ENCODE results near the gene ACAP1. TPM values are rescaled to one million over a fixed set of nuclear protein-coding genes. Genes with fewer than 3 reads are reported as not detected.

ACAP1 gene
- total RNA-seq, 1 donor from 2014 or later = 0.26 TPM

DNA sequence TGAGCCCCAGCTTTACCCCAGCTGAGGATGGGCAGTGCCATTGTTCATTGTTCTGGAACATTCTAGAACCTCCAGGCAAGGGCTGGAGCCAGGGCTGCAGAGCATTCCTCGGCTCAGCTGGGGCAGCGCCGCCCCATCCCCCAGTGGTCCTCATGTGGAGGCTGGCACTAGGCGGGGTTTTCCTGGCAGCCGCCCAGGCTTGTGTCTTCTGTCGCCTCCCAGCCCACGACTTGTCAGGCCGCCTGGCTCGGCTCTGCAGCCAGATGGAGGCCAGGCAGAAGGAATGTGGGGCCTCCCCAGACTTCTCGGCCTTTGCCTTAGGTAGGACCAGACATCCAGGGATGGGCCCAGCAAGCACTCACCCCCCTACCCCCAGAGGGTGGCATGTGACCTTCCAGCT is 18.7 kb downstream of the ACAP1 start, which contains the start of gene TMEM95:
TSS of gene TMEM95 (plus strand) at position 104 of the 400 bp plus-strand sequence. CDS start at position 153, 49 bp downstream.
- Histone ChIP-seq H3K4me3 (ENCODE audit: low read depth, low read length) (peak within 1 kb of the TSS; percentile 96), H3K36me3 (ENCODE audit: control insufficient read depth, insufficient read depth, low read length) (no peaks in the 10 kb centered on the region), H3K27me3 (ENCODE audit: control insufficient read depth, insufficient read depth, low read length) (no peaks in the 10 kb centered on the region)
- TF ChIP-seq, protein P1, sequence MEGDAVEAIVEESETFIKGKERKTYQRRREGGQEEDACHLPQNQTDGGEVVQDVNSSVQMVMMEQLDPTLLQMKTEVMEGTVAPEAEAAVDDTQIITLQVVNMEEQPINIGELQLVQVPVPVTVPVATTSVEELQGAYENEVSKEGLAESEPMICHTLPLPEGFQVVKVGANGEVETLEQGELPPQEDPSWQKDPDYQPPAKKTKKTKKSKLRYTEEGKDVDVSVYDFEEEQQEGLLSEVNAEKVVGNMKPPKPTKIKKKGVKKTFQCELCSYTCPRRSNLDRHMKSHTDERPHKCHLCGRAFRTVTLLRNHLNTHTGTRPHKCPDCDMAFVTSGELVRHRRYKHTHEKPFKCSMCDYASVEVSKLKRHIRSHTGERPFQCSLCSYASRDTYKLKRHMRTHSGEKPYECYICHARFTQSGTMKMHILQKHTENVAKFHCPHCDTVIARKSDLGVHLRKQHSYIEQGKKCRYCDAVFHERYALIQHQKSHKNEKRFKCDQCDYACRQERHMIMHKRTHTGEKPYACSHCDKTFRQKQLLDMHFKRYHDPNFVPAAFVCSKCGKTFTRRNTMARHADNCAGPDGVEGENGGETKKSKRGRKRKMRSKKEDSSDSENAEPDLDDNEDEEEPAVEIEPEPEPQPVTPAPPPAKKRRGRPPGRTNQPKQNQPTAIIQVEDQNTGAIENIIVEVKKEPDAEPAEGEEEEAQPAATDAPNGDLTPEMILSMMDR (IDR thresholded peaks at IDR 0.05; ENCODE audit: insufficient read depth, low read length, severe bottlenecking) = no peak
- no peak for FAIRE-seq
- DNase-seq (ENCODE audit: low read depth) = peak; percentile 41

GRCh38 chr17:7355573-7355972 is 19.2 kb downstream of the ACAP1 start:
- Histone ChIP-seq H3K4me3 (ENCODE audit: low read depth, low read length) (no peak overlapping the region), H3K36me3 (ENCODE audit: control insufficient read depth, insufficient read depth, low read length) (no peaks in the 10 kb centered on the region), H3K27me3 (ENCODE audit: control insufficient read depth, insufficient read depth, low read length) (no peaks in the 10 kb centered on the region)
- FAIRE-seq = no peak
- TF ChIP-seq, protein P1 (IDR thresholded peaks at IDR 0.05; ENCODE audit: insufficient read depth, low read length, severe bottlenecking) = no peak
- peak; percentile 29 for DNase-seq (ENCODE audit: low read depth)

DNA sequence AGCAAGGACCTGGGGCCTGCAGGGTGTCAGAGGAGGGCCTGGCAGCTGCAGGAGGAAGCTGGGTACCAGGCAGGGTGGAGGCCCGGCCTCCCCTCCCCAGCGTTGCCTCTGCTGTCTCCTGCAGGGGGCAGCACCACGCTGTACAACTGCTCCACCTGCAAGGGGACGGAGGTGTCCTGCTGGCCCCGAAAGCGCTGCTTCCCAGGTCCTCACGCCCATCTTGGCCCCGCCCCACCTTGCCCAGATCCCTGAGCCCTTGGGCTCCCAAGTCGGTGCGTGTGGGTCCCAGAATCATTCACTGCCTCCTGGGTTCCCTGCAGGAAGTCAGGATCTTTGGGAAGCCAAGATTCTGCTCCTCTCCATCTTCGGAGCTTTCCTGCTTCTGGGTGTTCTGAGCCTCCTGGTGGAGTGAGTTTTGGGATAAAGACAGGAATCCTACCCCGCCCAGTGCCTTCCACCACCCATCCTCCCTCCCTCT is 19.8 kb downstream of the ACAP1 start:
- H3K36me3 ChIP-seq (ENCODE audit: control insufficient read depth, insufficient read depth, low read length) = no peaks in the 10 kb centered on the region
- no peak overlapping the region for H3K4me3 ChIP-seq (ENCODE audit: low read depth, low read length)
- TF ChIP-seq, protein P1 (IDR thresholded peaks at IDR 0.05; ENCODE audit: insufficient read depth, low read length, severe bottlenecking) = peak; percentile 97
- FAIRE-seq (peak; percentile 47), DNase-seq (ENCODE audit: low read depth) (peak; percentile 82)
- no peaks in the 10 kb centered on the region for H3K27me3 ChIP-seq (ENCODE audit: control insufficient read depth, insufficient read depth, low read length)

- FAIRE-seq (no peak), DNase-seq (ENCODE audit: low read depth) (no peak)
- Histone ChIP-seq H3K4me3 (ENCODE audit: low read depth, low read length) (no peak overlapping the region), H3K36me3 (ENCODE audit: control insufficient read depth, insufficient read depth, low read length) (no peaks in the 10 kb centered on the region), H3K27me3 (ENCODE audit: control insufficient read depth, insufficient read depth, low read length) (no peaks in the 10 kb centered on the region)
- TF ChIP-seq, protein P1 (IDR thresholded peaks at IDR 0.05; ENCODE audit: insufficient read depth, low read length, severe bottlenecking) = no peak
Observed at GRCh38 chr17:7356756-7357155, 20.4 kb downstream of the ACAP1 start.

DNA sequence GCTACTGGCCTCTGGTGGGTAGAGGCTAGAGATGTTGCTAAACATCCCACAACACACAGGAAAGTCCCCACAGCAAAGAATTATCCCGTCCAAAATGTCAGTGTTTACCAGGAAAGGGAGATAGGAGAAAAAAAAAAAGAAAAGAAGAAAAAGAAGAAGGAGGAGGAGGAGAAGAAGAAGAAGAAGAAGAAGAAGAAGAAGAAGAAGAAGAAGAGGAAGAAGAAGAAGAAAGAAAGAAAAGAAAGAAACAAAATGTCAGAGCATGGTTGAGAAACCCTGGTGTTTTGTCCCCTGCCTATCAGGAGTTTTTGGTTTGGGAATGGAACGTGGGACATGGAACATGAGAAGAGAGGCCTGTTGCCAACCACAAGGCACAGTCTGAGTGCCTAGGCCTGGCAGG is 21.1 kb downstream of the ACAP1 start:
- DNase-seq (ENCODE audit: low read depth) = no peak
- TF ChIP-seq, protein P1 (IDR thresholded peaks at IDR 0.05; ENCODE audit: insufficient read depth, low read length, severe bottlenecking) = no peak
- FAIRE-seq = no peak

GRCh38 chr17:7361906-7362305 is 25.6 kb downstream of the ACAP1 start:
- peak; percentile 91 for DNase-seq (ENCODE audit: low read depth)
- Histone ChIP-seq H3K27me3 (ENCODE audit: control insufficient read depth, insufficient read depth, low read length) (no peaks in the 10 kb centered on the region), H3K4me3 (ENCODE audit: low read depth, low read length) (no peak overlapping the region), H3K36me3 (ENCODE audit: control insufficient read depth, insufficient read depth, low read length) (no peaks in the 10 kb centered on the region)
- peak; percentile 47 for FAIRE-seq
- TF ChIP-seq, protein P1 (IDR thresholded peaks at IDR 0.05; ENCODE audit: insufficient read depth, low read length, severe bottlenecking) = no peak

More for the DNA sequence above, 21.1 kb downstream of the ACAP1 start:
- no peak overlapping the region for H3K4me3 ChIP-seq (ENCODE audit: low read depth, low read length)
- H3K27me3 ChIP-seq (ENCODE audit: control insufficient read depth, insufficient read depth, low read length) = no peaks in the 10 kb centered on the region
- H3K36me3 ChIP-seq (ENCODE audit: control insufficient read depth, insufficient read depth, low read length) = no peaks in the 10 kb centered on the region

Measured in bronchial epithelial cell (primary cell).